Measurements from ENCODE around the gene MARF1.
"Not testable (repeated sequence)": the region's sequence is repeated elsewhere in the genome, so short reads cannot be mapped to it uniquely, and the experiment has no call there.

MARF1 gene

DNA sequence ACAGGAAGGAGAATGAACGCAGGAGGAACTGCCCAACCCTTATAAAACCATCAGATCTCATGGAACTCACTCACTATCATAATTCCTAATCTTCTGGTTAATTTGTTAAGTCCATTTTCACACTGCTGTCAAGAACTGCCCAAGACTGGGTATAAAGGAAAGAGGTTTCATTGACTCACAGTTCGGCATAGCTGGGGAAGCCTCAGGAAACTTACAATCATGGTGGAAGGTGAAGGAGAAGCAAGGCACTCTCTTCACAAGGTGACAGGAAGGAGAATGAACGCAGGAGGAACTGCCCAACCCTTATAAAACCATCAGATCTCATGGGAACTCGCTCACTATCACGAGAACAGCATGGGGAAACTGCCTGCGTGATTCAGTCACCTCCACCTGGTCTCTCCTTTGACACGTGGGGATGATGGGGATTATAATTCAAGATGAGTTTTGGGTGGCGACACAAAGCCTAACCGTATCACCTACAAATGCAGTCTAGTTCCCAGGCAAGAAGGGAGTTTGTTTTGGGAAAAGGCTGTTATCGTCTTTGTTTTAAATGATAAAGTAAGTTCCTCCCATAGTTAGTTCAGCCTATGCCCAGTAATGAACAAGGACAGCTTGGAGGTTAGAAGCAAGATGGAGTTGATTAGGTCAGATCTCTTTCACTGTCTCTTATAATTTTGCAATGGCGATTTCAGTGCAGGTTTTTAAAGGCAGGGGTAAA, 68.9 kb downstream of the MARF1 start:
- DNase-seq (ENCODE audit: low read depth in 2 of 2): not testable (repeated sequence)

- no peak for DNase-seq (ENCODE audit: low read depth in 2 of 2)
These were observed 69.6 kb downstream of the MARF1 start for GRCh38 chr16:15573274-15573895.

DNA sequence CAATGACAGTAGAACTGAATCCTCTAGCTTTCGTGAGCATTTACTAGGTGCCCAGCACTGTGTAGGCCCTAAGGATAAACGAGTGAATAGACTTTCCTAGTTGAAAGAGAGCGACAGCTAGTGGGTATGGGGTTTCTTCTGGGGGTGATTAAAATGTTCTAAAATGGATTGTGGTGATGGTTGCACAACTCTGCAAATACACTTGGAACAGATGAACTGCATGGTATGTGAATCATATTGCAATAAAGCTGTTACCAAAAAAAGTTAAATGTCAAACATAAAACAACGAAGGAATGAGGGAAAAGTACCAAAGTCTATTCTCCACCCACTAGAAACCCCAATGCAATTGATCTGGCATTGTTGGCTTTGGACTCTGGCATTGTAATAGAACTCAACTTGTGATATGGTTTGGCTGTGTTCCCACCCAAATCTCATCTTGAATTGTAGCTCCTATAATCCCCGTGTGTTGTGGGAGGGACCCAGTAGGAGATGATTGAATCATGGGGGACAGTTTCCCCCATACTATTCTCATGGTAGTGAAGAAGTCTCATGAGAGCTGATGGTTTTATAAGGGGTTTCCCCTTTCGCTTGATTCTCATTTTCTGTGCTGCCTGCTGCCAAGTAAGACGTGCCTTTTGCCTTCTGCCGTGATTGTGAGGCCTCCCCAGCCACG, 70.5 kb downstream of the MARF1 start:
- no peak for DNase-seq (ENCODE audit: low read depth in 2 of 2)

DNA sequence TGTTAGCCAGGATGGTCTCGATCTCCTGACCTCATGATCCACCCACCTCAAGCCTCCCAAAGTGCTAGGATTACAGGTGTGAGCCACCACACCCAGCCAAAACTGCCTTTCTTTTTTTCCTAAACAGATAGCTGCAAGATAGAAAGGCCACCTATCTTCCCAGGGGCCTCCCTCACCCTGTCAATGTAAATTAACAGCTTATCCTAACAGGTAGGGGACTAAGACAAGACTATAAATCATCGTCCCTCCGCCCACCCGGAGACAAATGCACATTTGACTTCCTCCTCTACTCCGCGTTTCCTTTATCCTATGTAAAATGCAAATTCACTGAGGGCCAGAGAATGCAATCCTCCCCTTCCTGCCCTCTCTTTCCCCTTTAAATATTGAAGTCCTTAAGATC, 71.4 kb downstream of the MARF1 start:
- no peak for DNase-seq (ENCODE audit: low read depth in 2 of 2)

DNA sequence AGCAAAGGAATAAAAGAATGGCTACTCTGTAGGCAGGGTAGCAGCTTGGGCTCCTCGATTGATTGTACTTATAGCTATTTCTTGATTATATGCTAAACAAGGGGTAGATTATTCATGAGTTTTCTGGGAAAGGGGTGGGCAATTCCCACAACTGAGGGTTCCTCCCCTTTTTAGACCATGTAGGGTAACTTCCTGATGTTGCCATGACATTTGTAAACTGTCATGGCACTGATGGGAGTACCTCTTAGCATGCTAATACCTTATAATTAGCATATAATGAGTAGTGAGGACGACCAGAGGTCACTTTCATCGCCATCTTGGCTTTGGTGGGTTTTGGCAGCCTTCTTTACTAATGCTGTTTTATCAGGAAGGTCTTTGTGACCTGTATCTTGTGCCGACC, 72.3 kb downstream of the MARF1 start:
- not testable (repeated sequence) for DNase-seq (ENCODE audit: low read depth in 2 of 2)

DNA sequence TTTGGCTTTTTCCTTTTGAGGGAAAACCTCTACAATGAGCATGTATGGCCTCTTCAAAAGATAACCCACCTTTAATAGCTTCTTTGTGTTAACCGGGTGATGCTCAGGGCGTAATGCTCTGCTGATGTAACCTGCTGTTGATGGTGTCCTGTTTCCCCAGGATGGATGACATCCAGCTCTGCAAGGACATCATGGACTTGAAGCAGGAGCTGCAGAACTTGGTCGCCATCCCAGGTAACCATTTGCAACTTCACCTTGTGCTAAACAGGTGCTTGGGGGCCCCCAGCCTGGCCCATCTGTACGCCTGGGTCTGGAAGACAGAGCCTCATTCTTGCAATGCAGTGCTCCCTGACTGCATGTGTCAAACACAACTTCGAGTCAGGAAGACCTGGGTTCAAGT, 75.1 kb downstream of the MARF1 start:
- no peak for DNase-seq (ENCODE audit: low read depth in 2 of 2)

DNA sequence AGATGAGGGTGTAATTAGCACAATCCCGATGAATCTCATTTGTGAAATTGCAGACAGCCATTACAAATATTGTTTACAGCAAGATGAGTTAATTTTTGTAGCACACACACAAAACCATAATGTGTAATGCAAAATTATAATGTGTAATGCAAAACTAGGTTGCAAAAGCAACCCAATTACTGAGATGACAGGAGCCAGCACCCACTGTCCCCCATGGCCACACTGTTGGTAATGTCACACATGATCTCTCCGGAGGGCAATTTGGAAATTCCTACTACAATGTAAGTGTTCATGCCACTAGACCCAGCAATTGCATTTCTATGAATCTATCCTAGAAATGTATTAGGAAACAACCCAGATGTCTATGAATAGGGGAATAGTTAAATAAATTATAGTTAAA, 76.9 kb downstream of the MARF1 start:
- no peak for DNase-seq (ENCODE audit: low read depth in 2 of 2)

GRCh38 chr16:15564604-15565339, 78.2 kb downstream of the MARF1 start:
- DNase-seq (ENCODE audit: low read depth in 2 of 2): no peak

GRCh38 chr16:15559176-15559575, 83.8 kb downstream of the MARF1 start:
- DNase-seq (ENCODE audit: low read depth in 2 of 2): no peak

- DNase-seq (ENCODE audit: low read depth in 2 of 2): no peak
These were observed 85.7 kb downstream of the MARF1 start for GRCh38 chr16:15557258-15557657.

- no peak for DNase-seq (ENCODE audit: low read depth in 2 of 2)
These were observed 86.8 kb downstream of the MARF1 start for GRCh38 chr16:15556130-15556529.

- DNase-seq (ENCODE audit: low read depth in 2 of 2): no peak
These were observed 89.5 kb downstream of the MARF1 start for GRCh38 chr16:15553313-15554088.

GRCh38 chr16:15552507-15552906, 90.4 kb downstream of the MARF1 start:
- no peak for DNase-seq (ENCODE audit: low read depth in 2 of 2)

- DNase-seq (ENCODE audit: low read depth in 2 of 2): no peak
These were observed 94.5 kb downstream of the MARF1 start for GRCh38 chr16:15548482-15548891.

DNA sequence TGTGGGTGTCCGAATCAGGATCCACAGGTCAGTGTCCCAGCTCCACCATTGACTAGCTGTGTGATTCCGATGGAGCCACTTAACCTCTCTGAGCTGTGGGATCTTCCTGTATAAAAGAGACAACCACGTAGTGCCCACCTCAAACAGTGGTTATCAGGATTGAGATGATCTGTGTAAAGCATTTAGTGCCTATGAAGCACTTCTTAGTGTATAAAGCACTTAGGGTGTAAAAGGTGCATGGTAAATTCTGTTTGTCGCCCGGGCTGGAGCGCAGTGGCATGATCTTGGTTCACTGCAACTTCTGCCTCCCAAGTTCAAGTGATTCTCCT, 95.2 kb downstream of the MARF1 start:
- no peak for DNase-seq (ENCODE audit: low read depth in 2 of 2)

GRCh38 chr16:15547072-15547767, 95.7 kb downstream of the MARF1 start:
- not testable (repeated sequence) for DNase-seq (ENCODE audit: low read depth in 2 of 2)

- DNase-seq (ENCODE audit: low read depth in 2 of 2): no peak
These were observed 97.4 kb downstream of the MARF1 start for GRCh38 chr16:15545544-15545943.

GRCh38 chr16:15544405-15544804, 98.5 kb downstream of the MARF1 start:
- DNase-seq (ENCODE audit: low read depth in 2 of 2): no peak

Data from stimulated activated CD8-positive, alpha-beta memory T cell treated with anti-CD3 and anti-CD28 coated beads, Interleukin-7, amount 100 ng/mL, for 4 hours (primary cell).